K562 (cell line): ENCODE results near the gene USP24. TPM values are rescaled to one million over a fixed set of nuclear protein-coding genes. Genes with fewer than 3 reads are reported as not detected.

Experiments used
- CBFA2T3 ChIP-seq: fragments of 450-650 bp; IDR thresholded peaks from 2 replicates; pipeline ENCODE4 v1.6.1; 2017
- CHD1 ChIP-seq: fragments of 200-600 bp; sonication (generic); IDR thresholded peaks from one replicate; pipeline ENCODE4 v1.6.1; 2012; ENCODE audit warnings: mild to moderate bottlenecking, moderate library complexity, low read length, inconsistent platforms
- ETV1 ChIP-seq: fragments of 450-650 bp; conservative IDR thresholded peaks from 2 replicates; pipeline ENCODE4 v1.6.1; 2016; ENCODE audit warnings: missing genetic modification characterization, control low read depth, low read depth, missing compliant biosample characterization
- GABPB2 ChIP-seq: fragments of 250-450 bp; sonication (Bioruptor Pico); conservative IDR thresholded peaks from 2 replicates; pipeline ENCODE4 v1.5.1; 2021; ENCODE audit warnings: mild to moderate bottlenecking
- GTF2E2 ChIP-seq: fragments of 200-800 bp; sonication (Bioruptor generic); IDR thresholded peaks from 2 replicates; pipeline ENCODE4 v1.6.1; 2016; ENCODE audit warnings: missing genetic modification characterization, missing compliant biosample characterization
- HDAC3 ChIP-seq: fragments of 450-650 bp; IDR thresholded peaks from 2 replicates; pipeline ENCODE4 v1.6.1; 2018; ENCODE audit warnings: borderline replicate concordance, mild to moderate bottlenecking, moderate library complexity; ENCODE audit not compliant: partially characterized antibody
- HMG20B ChIP-seq: fragments of 250-450 bp; sonication (Bioruptor Pico); IDR thresholded peaks from 2 replicates; pipeline ENCODE4 v1.5.0; 2021; ENCODE audit warnings: mild to moderate bottlenecking
- ZNF583 ChIP-seq: fragments of 250-450 bp; sonication (Bioruptor Pico); IDR thresholded peaks from 2 replicates; pipeline ENCODE4 v1.4.0; 2020
- polyA plus RNA-seq, 8 experiments: library from polyadenylated mRNA; depleted of rRNA in 4 of 8; stranded (reverse) in 5 of 8; unstranded in 3 of 8; fragments of >200 nt; fragmentation: Nextera tagmentation in 2 of 8; fragmentation: Illumina TruSeq in 1 of 8; extraction: Ambion mirVana in 2 of 8; extraction: Trizol in 1 of 8; gene quantifications; 2 replicates each; pipeline versions ENCODE4 v1.2.1 to v1.2.3, GENCODE V29; 2011 to 2014; ENCODE audit warnings: inconsistent platforms in 1 of 8, missing spikeins in 1 of 8
- total RNA-seq, 7 experiments: library from RNA; depleted of rRNA in 6 of 7; stranded (reverse); fragments of >200 nt in 6 of 7; fragmentation: Illumina TruSeq in 2 of 7; extraction: Trizol in 2 of 7; gene quantifications; 2 replicates each; pipeline versions ENCODE4 v1.2.1 to v1.2.3, GENCODE V29; 2011 to 2021; ENCODE audit warnings: low replicate concordance in 1 of 7
- TF ChIP-seq, protein P1 (sequence below), 2 experiments: fragments of 450-650 bp; formaldehyde crosslinking in 1 of 2; IDR thresholded peaks; 2 replicates each; pipeline versions ENCODE4 v1.4.0 to v1.6.1; 2014 to 2020; ENCODE audit warnings: mild to moderate bottlenecking in 2 of 2, borderline replicate concordance in 1 of 2, low read depth in 1 of 2
- TF ChIP-seq, protein P2 (sequence below): fragments of 450-650 bp; formaldehyde crosslinking; IDR thresholded peaks from 2 replicates; pipeline ENCODE4 v1.4.0; 2020; ENCODE audit warnings: mild to moderate bottlenecking, moderate library complexity
- TF ChIP-seq, protein P3 (sequence below): fragments of 450-650 bp; IDR thresholded peaks from 2 replicates; pipeline ENCODE4 v1.6.1; 2016
- TF ChIP-seq, protein P4 (sequence below): fragments of 450-650 bp; IDR thresholded peaks from 2 replicates; pipeline ENCODE4 v1.6.1; 2017; ENCODE audit warnings: antibody characterized with exemption, mild to moderate bottlenecking

Gene USP24
- total and polyA plus RNA-seq, 9 of the 15 experiments (the other 6 are each of a cell fraction or from before 2014, with no cell fraction given), result 7.7 to 62.6 (median 36.8) TPM

DNA sequence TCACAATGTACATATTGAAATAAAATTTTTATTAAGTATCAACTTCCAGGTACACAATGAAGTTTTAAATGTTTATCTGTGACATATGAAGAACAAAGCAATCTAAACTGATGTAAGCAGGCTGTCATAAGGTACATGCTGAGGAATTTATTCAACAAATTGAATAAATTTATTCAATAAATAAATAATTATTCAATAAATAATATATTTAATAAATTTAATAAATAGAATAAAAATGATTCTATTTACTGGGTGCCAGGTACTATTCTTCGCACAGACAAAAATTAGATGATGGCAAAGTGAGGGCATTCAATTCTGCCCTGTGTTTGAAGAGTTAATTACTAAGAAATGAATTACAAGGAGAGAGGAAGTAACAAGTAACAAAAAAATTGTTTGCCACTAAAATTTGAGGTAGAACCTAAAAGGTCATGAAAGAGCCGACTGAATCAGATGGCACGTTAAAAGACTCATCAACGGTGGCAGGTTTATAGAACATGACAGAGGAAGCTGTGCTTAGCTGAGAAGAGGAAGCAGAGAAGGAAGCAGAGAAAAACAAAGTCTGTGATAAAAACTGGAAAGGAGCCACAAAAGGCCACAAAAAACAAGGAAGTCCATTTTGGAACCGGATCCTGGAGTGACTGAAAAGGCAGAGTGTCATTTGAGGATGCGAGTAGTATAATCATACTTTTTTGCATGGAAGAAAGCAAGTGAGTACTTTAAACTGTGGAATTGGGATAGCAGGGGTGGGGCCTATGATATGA lies 2.2 kb upstream of the USP24 start (continued):
- 0 out of 2 replicates have a peak, but pooled peaks have one; percentile 62 for TF ChIP-seq ETV1 (tag)
- TF ChIP-seq CHD1, result no peak
- TF ChIP-seq HDAC3, result peak; percentile 16
- no peak for TF ChIP-seq HMG20B
- TF ChIP-seq, protein P1, sequence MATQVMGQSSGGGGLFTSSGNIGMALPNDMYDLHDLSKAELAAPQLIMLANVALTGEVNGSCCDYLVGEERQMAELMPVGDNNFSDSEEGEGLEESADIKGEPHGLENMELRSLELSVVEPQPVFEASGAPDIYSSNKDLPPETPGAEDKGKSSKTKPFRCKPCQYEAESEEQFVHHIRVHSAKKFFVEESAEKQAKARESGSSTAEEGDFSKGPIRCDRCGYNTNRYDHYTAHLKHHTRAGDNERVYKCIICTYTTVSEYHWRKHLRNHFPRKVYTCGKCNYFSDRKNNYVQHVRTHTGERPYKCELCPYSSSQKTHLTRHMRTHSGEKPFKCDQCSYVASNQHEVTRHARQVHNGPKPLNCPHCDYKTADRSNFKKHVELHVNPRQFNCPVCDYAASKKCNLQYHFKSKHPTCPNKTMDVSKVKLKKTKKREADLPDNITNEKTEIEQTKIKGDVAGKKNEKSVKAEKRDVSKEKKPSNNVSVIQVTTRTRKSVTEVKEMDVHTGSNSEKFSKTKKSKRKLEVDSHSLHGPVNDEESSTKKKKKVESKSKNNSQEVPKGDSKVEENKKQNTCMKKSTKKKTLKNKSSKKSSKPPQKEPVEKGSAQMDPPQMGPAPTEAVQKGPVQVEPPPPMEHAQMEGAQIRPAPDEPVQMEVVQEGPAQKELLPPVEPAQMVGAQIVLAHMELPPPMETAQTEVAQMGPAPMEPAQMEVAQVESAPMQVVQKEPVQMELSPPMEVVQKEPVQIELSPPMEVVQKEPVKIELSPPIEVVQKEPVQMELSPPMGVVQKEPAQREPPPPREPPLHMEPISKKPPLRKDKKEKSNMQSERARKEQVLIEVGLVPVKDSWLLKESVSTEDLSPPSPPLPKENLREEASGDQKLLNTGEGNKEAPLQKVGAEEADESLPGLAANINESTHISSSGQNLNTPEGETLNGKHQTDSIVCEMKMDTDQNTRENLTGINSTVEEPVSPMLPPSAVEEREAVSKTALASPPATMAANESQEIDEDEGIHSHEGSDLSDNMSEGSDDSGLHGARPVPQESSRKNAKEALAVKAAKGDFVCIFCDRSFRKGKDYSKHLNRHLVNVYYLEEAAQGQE (IDR thresholded peaks at IDR 0.05; ENCODE audit: borderline replicate concordance), result no peak
- TF ChIP-seq, protein P1 (CRISPR knock-in tag; IDR thresholded peaks at IDR 0.05; ENCODE audit: low read depth), result no peak
- TF ChIP-seq, protein P2, sequence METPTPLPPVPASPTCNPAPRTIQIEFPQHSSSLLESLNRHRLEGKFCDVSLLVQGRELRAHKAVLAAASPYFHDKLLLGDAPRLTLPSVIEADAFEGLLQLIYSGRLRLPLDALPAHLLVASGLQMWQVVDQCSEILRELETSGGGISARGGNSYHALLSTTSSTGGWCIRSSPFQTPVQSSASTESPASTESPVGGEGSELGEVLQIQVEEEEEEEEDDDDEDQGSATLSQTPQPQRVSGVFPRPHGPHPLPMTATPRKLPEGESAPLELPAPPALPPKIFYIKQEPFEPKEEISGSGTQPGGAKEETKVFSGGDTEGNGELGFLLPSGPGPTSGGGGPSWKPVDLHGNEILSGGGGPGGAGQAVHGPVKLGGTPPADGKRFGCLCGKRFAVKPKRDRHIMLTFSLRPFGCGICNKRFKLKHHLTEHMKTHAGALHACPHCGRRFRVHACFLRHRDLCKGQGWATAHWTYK, result peak; percentile 93
- no peak for TF ChIP-seq GABPB2 (CRISPR knock-in tag)
- no peak for TF ChIP-seq ZNF583
- no peak for TF ChIP-seq CBFA2T3
- TF ChIP-seq, protein P3, sequence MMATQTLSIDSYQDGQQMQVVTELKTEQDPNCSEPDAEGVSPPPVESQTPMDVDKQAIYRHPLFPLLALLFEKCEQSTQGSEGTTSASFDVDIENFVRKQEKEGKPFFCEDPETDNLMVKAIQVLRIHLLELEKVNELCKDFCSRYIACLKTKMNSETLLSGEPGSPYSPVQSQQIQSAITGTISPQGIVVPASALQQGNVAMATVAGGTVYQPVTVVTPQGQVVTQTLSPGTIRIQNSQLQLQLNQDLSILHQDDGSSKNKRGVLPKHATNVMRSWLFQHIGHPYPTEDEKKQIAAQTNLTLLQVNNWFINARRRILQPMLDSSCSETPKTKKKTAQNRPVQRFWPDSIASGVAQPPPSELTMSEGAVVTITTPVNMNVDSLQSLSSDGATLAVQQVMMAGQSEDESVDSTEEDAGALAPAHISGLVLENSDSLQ, result peak; percentile 47; the same call in 1 of the 2 replicates
- no peak for TF ChIP-seq GTF2E2 (tag)
- TF ChIP-seq, protein P4, sequence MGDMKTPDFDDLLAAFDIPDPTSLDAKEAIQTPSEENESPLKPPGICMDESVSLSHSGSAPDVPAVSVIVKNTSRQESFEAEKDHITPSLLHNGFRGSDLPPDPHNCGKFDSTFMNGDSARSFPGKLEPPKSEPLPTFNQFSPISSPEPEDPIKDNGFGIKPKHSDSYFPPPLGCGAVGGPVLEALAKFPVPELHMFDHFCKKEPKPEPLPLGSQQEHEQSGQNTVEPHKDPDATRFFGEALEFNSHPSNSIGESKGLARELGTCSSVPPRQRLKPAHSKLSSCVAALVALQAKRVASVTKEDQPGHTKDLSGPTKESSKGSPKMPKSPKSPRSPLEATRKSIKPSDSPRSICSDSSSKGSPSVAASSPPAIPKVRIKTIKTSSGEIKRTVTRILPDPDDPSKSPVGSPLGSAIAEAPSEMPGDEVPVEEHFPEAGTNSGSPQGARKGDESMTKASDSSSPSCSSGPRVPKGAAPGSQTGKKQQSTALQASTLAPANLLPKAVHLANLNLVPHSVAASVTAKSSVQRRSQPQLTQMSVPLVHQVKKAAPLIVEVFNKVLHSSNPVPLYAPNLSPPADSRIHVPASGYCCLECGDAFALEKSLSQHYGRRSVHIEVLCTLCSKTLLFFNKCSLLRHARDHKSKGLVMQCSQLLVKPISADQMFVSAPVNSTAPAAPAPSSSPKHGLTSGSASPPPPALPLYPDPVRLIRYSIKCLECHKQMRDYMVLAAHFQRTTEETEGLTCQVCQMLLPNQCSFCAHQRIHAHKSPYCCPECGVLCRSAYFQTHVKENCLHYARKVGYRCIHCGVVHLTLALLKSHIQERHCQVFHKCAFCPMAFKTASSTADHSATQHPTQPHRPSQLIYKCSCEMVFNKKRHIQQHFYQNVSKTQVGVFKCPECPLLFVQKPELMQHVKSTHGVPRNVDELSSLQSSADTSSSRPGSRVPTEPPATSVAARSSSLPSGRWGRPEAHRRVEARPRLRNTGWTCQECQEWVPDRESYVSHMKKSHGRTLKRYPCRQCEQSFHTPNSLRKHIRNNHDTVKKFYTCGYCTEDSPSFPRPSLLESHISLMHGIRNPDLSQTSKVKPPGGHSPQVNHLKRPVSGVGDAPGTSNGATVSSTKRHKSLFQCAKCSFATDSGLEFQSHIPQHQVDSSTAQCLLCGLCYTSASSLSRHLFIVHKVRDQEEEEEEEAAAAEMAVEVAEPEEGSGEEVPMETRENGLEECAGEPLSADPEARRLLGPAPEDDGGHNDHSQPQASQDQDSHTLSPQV, result 0 out of 2 replicates have a peak, but pooled peaks have one; percentile 28
